ENCODE results near the gene PARVB.

The PARVB gene

DNA sequence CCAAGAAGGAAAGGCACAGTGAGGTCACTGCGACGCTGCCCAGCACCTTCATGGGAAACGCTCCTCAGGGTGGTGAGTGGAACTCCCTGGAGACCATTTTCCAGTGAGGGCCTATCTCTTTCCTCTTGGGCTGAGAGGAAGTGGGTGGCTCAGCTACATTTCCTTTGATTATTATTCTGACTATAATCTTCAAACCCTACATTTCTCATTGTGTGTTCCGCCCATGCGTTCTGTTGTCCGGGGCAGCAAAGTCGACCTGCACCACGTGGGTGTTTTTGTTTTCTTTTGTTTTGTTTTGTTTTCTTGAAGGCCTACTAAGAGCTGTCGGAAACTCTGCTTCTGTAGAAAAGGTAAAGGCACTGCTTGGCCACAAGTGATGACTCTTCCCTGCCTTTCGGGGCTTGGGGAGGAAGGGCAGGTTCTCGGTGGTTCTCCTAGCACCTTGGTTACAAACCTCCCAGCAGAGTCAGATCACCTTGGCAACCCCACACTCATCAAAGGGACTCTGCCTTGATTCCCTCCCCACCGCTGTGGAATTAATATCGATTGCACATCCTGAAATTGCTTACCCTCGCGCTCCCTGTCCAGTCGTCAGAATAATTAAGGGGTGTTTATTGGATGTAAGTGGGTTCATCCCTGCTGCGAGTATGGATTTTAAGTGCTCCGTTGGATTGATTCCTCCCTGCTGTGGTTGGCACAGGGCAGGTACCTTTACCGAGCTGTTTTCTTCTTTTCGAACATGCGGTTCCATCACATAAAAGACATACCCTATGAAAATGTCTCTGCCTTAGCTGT, 7.3 kb downstream of the PARVB start:
- TF ChIP-seq, protein P1, sequence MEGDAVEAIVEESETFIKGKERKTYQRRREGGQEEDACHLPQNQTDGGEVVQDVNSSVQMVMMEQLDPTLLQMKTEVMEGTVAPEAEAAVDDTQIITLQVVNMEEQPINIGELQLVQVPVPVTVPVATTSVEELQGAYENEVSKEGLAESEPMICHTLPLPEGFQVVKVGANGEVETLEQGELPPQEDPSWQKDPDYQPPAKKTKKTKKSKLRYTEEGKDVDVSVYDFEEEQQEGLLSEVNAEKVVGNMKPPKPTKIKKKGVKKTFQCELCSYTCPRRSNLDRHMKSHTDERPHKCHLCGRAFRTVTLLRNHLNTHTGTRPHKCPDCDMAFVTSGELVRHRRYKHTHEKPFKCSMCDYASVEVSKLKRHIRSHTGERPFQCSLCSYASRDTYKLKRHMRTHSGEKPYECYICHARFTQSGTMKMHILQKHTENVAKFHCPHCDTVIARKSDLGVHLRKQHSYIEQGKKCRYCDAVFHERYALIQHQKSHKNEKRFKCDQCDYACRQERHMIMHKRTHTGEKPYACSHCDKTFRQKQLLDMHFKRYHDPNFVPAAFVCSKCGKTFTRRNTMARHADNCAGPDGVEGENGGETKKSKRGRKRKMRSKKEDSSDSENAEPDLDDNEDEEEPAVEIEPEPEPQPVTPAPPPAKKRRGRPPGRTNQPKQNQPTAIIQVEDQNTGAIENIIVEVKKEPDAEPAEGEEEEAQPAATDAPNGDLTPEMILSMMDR (IDR thresholded peaks at IDR 0.05) = no peak
- Histone ChIP-seq H3K4me3 (ENCODE audit: low read depth in 1 of 2, low read length in 1 of 2) (no peak overlapping the region), H3K4me1 (ENCODE audit: control insufficient read depth in 1 of 2, insufficient read depth in 1 of 2, low read depth in 1 of 2, low read length in 1 of 2) (peaks cover 10 to 11% of the 10 kb centered on the region in 2 experiments), H3K27ac (no peak overlapping the region), H3K36me3 (no peaks in the 10 kb centered on the region), H3K9me3 (no peaks in the 10 kb centered on the region), H3K27me3 (peaks cover 3% of the 10 kb centered on the region)

DNA sequence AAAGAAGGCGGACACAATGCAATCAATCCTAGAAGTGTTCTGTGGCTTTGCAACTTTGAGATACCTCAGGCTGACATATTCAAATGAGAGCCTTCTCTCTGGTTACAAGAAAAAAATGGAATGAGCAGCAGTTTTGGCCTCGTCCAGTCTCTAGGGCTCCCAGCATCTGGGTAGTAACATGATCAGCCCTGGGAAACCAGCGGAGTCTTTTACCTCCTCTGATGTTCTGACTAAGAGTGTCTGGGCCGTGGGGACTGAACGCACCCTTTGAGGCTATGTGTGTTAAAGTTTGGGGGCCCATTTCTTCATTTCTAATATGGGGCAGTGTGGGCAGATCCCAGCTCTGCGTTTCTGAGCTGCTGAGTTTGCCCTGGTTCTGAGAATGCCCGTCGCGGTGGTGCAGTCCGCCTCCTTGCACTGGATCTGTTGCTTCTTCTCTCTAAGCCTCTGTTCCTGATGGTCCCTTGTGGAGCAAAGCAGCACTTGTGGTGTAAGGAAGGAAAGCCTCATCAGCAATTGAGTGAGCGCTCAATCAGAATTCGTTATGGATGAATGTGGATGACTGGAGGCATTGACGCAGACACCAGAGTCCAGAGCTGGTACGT, 8.1 kb downstream of the PARVB start:
- H3K27me3 ChIP-seq = no peaks in the 10 kb centered on the region
- H3K4me1 ChIP-seq (ENCODE audit: control insufficient read depth in 1 of 2, insufficient read depth in 1 of 2, low read depth in 1 of 2, low read length in 1 of 2) = peaks cover 2 to 3% of the 10 kb centered on the region in 2 experiments
- TF ChIP-seq, protein P1 (IDR thresholded peaks at IDR 0.05) = no peak
- no peak overlapping the region for H3K27ac ChIP-seq
- H3K4me3 ChIP-seq (ENCODE audit: low read depth in 1 of 2, low read length in 1 of 2) = no peak overlapping the region
- H3K9me3 ChIP-seq = no peaks in the 10 kb centered on the region
- H3K36me3 ChIP-seq = no peaks in the 10 kb centered on the region

DNA sequence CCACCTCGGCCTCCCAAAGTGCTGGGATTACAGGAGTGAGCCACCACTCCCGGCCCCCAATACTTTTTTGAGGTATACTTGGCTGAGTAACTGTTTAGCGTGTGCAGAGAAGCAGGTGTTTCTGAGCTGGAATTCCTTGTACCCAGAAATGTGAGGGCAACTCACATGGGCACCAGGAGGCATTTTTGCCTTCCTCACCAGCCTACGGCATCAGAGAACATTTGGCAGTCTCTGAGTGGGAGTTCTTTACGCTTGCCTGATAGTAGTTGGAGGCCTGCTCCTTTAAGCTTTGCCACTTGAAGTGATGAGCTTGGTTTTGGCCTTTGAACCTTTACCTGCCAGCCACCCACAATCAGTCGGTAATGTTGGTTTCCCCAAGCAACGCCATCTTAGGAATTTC, 9.2 kb downstream of the PARVB start:
- Histone ChIP-seq H3K36me3 (no peaks in the 10 kb centered on the region), H3K9me3 (no peaks in the 10 kb centered on the region), H3K4me1 (ENCODE audit: control insufficient read depth in 1 of 2, insufficient read depth in 1 of 2, low read depth in 1 of 2, low read length in 1 of 2) (no peaks in the 10 kb centered on the region), H3K4me3 (ENCODE audit: low read depth in 1 of 2, low read length in 1 of 2) (no peak overlapping the region), H3K27me3 (no peaks in the 10 kb centered on the region), H3K27ac (no peak overlapping the region)
- TF ChIP-seq, protein P1 (IDR thresholded peaks at IDR 0.05) = no peak

DNA sequence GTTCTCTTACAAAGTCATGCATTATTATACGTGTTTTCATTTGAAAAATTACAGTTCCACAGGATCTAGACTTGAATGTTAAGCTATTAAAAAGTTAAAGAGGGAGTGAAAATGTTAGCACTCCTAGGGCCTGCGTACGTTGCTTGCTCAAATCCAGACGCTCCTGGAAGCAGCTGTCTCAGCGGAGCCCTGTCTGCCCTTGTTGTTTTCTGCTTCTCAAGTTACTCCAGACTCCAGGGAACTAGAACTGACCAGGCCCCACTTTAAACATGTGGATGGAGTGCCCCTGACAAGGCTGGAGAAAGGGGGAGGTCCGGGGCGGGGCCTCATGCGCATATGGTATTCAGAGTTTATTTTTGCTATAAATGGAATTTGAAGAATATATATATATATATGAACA, 9.6 kb downstream of the PARVB start:
- Histone ChIP-seq H3K9me3 (no peaks in the 10 kb centered on the region), H3K36me3 (no peaks in the 10 kb centered on the region), H3K27me3 (no peaks in the 10 kb centered on the region), H3K4me3 (ENCODE audit: low read depth in 1 of 2, low read length in 1 of 2) (no peak overlapping the region), H3K4me1 (ENCODE audit: control insufficient read depth in 1 of 2, insufficient read depth in 1 of 2, low read depth in 1 of 2, low read length in 1 of 2) (no peaks in the 10 kb centered on the region), H3K27ac (no peak overlapping the region)
- TF ChIP-seq, protein P1 (IDR thresholded peaks at IDR 0.05) = no peak

DNA sequence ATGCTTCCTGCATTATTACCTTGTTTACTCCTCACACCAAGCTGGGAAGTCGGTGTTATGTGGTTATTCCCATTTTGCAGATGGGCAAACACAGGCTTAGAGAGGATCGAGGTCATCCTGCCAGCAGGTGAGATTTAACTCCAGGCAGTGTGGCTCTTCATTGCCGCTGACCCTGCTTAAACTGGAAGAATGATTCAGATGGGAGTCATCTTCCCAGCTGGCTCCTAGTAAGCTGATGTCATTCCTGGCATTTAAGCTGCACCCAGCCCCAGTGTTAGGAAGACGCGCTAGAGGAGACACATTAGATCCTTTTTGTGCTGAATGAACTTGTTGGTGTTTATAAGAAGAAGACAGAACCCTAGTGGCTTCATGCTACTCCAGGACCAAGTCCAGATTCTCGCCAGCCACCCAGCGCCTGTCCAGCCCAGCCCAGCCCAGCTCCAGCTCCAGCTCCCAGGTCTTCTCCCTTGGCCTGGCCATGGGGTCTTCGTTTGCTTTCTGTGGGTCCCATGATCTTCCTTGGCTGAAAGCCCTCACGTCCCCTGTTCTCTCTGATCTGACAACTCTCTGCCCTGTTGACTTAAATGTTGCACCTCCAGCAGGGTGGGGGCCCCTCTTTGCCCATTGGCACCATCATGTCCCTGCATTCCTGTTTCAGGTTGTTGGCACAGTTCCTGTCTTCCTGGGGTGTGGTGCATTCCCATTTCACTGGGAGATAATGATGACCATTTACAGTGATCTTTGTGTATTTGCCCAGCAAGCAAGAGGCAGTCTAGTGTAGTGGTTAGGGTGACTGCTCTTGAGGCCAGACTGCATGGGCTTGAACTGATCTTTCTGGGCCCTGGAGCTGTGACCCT, 13.6 kb downstream of the PARVB start:
- Histone ChIP-seq H3K9me3 (no peaks in the 10 kb centered on the region), H3K36me3 (no peaks in the 10 kb centered on the region), H3K27ac (no peak overlapping the region), H3K27me3 (no peaks in the 10 kb centered on the region), H3K4me1 (ENCODE audit: control insufficient read depth in 1 of 2, insufficient read depth in 1 of 2, low read depth in 1 of 2, low read length in 1 of 2) (no peaks in the 10 kb centered on the region), H3K4me3 (ENCODE audit: low read depth in 1 of 2, low read length in 1 of 2) (no peak overlapping the region)
- TF ChIP-seq, protein P1 (IDR thresholded peaks at IDR 0.05) = no peak

Data from neutrophil (primary cell).